Measurements from ENCODE around the gene POFUT2. TPM values are rescaled to one million over a fixed set of nuclear protein-coding genes. Genes with fewer than 3 reads are reported as not detected.
"Not testable (repeated sequence)": the region's sequence is repeated elsewhere in the genome, so short reads cannot be mapped to it uniquely, and the experiment has no call there.

Gene POFUT2
- polyA plus RNA-seq, 1 donor = 32.8 TPM

GRCh38 chr21:45326169-45326851 is 38.6 kb upstream of the POFUT2 start:
- no peak for DNase-seq (ENCODE audit: low read depth)

- no peak for DNase-seq (ENCODE audit: low read depth)
These were observed 37.8 kb upstream of the POFUT2 start for GRCh38 chr21:45325206-45326168.

GRCh38 chr21:45324489-45325205 is 37.0 kb upstream of the POFUT2 start:
- DNase-seq (ENCODE audit: low read depth) = no peak

GRCh38 chr21:45323487-45324311 is 36.0 kb upstream of the POFUT2 start:
- DNase-seq (ENCODE audit: low read depth) = no peak

- no peak for DNase-seq (ENCODE audit: low read depth)
These were observed 35.3 kb upstream of the POFUT2 start for GRCh38 chr21:45322960-45323461.

GRCh38 chr21:45322231-45322959 is 34.7 kb upstream of the POFUT2 start:
- DNase-seq (ENCODE audit: low read depth) = no peak

- no peak for DNase-seq (ENCODE audit: low read depth)
These were observed 32.7 kb upstream of the POFUT2 start for GRCh38 chr21:45320261-45321025.

- no peak for DNase-seq (ENCODE audit: low read depth)
These were observed 31.9 kb upstream of the POFUT2 start for GRCh38 chr21:45319461-45320211.

- no peak for DNase-seq (ENCODE audit: low read depth)
These were observed 31.1 kb upstream of the POFUT2 start for GRCh38 chr21:45318556-45319404.

GRCh38 chr21:45318146-45318555 is 30.5 kb upstream of the POFUT2 start:
- DNase-seq (ENCODE audit: low read depth) = no peak

- DNase-seq (ENCODE audit: low read depth) = no peak
These were observed 29.9 kb upstream of the POFUT2 start for GRCh38 chr21:45317398-45318145.

- no peak for DNase-seq (ENCODE audit: low read depth)
These were observed 29.2 kb upstream of the POFUT2 start for GRCh38 chr21:45316871-45317397.

GRCh38 chr21:45315676-45316470 is 28.2 kb upstream of the POFUT2 start:
- DNase-seq (ENCODE audit: low read depth) = not testable (repeated sequence)

- no peak for DNase-seq (ENCODE audit: low read depth)
These were observed 26.0 kb upstream of the POFUT2 start for GRCh38 chr21:45313682-45314081.

- DNase-seq (ENCODE audit: low read depth) = no peak
These were observed 25.3 kb upstream of the POFUT2 start for GRCh38 chr21:45313015-45313414.

GRCh38 chr21:45312296-45312695 is 24.6 kb upstream of the POFUT2 start:
- no peak for DNase-seq (ENCODE audit: low read depth)
